NT2/D1 (cell line): ENCODE data around the gene RAB20.

Experiments
- DNase-seq: peaks from one replicate; pipeline ENCODE4 v3.0.0-alpha.2; 2011; ENCODE audit warnings: low read depth, low spot score
- H3K27me3 ChIP-seq: 2 replicates; pipeline ENCODE4 v1.6.0; 2011; ENCODE audit warnings: mild to moderate bottlenecking; ENCODE audit not compliant: insufficient read length, insufficient read depth
- H3K36me3 ChIP-seq: 2 replicates; pipeline ENCODE4 v1.6.1; 2011; ENCODE audit warnings: mild to moderate bottlenecking, low read length, mixed read lengths; ENCODE audit not compliant: insufficient read depth, insufficient read length
- H3K4me1 ChIP-seq: 2 replicates; pipeline ENCODE4 v1.5.1; 2011; ENCODE audit not compliant: insufficient read depth, insufficient read length
- H3K4me3 ChIP-seq: 2 replicates; pipeline ENCODE4 v1.5.1; 2011; ENCODE audit warnings: low read depth; ENCODE audit not compliant: insufficient read length
- H3K9ac ChIP-seq: 2 replicates; pipeline ENCODE4 v1.6.0; 2011; ENCODE audit warnings: low read depth; ENCODE audit not compliant: insufficient read length
- H3K9me3 ChIP-seq: 2 replicates; pipeline ENCODE4 v1.5.1; 2011; ENCODE audit warnings: mild to moderate bottlenecking, low read length; ENCODE audit not compliant: insufficient read depth
- SUZ12 ChIP-seq: IDR thresholded peaks from 2 replicates; pipeline ENCODE4 v1.6.1; 2011; ENCODE audit not compliant: insufficient read length, insufficient read depth; ENCODE audit errors: extremely low read depth
- YY1 ChIP-seq: IDR thresholded peaks from 2 replicates; pipeline ENCODE4 v1.6.1; 2011; ENCODE audit not compliant: insufficient read length, insufficient read depth
- ZNF274 ChIP-seq: IDR thresholded peaks from 2 replicates; pipeline ENCODE4 v1.6.1; 2011; ENCODE audit warnings: mild to moderate bottlenecking, low read depth, low read length

RAB20 gene

GRCh38 chr13:110559429-110559943 lies 2.0 kb downstream of the RAB20 start:
- TF ChIP-seq SUZ12 (no peak), YY1 (no peak), ZNF274 (no peak)
- peaks cover 5% of the 10 kb centered on the region for H3K4me1 ChIP-seq
- no peaks in the 10 kb centered on the region for H3K9me3 ChIP-seq
- peak overlapping the region; percentile 33 for H3K9ac ChIP-seq
- peaks cover 42% of the 10 kb centered on the region for H3K36me3 ChIP-seq
- no peak overlapping the region for H3K4me3 ChIP-seq
- DNase-seq = no peak
- peaks cover 10% of the 10 kb centered on the region for H3K27me3 ChIP-seq

DNA sequence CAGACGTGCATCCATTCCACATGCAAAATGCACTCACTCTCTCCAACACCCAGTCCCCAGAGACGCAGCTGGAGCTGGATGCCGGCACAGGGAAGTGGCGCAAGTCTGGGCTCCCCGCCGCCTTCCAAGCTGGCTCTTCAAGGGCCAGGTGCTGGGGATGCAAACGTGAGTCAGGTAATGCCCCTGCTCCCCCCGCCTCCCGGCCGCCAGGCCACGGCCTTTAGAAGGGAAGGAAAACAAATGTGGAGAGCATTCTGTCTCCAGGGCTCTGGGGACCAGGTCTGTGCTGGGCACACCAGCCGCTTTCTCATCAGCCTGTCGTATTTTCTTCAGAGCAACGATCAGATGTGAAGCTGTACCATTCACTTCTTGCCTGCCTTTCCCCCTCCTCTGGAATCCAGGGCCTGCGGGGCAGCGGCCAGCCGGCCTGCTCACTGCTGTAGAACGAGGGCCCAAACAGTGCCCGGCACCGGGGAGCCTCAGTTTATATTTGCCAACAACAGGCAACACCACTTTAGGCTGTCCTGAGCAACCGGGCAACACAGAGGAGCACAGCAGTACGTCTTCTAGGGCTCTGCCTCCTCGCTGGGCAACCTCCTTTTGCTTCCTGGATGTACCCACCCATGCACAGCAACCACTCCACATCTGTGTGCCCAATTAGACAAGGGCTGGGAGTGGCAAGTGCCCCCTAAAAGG lies 3.8 kb downstream of the RAB20 start:
- peaks cover 10% of the 10 kb centered on the region for H3K27me3 ChIP-seq
- H3K4me1 ChIP-seq = peaks cover 5% of the 10 kb centered on the region
- no peak overlapping the region for H3K4me3 ChIP-seq
- no peaks in the 10 kb centered on the region for H3K9me3 ChIP-seq
- H3K36me3 ChIP-seq = peaks cover 44% of the 10 kb centered on the region
- TF ChIP-seq ZNF274 (no peak), YY1 (no peak), SUZ12 (no peak)
- H3K9ac ChIP-seq = no peak overlapping the region
- DNase-seq = no peak

DNA sequence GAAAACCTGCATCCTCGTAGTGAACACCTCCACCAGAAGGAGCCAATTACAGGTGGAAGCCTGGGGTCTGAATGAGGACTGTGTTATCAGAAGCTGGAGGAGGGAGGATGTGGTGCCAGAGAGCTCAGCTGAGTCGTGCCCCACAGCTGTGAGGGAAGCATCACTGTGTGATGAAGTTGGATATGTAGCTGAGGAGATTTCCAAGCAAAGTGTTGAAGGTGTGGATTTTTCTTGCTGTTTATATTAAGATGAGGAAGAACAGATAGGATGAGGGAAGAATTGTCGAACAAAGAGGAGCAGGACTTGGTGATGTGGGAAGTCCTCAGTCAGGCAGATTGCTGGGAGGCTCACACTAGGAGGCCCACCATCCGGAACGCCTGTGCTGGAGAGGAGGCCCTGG lies 4.4 kb downstream of the RAB20 start:
- Histone ChIP-seq H3K9ac (no peak overlapping the region), H3K4me3 (no peak overlapping the region), H3K36me3 (peaks cover 44% of the 10 kb centered on the region), H3K9me3 (no peaks in the 10 kb centered on the region), H3K27me3 (peaks cover 10% of the 10 kb centered on the region), H3K4me1 (peaks cover 5% of the 10 kb centered on the region)
- TF ChIP-seq SUZ12 (no peak), ZNF274 (no peak), YY1 (no peak)
- DNase-seq = no peak

- DNase-seq = no peak
- Histone ChIP-seq H3K4me3 (no peak overlapping the region), H3K27me3 (peaks cover 10% of the 10 kb centered on the region), H3K36me3 (peaks cover 44% of the 10 kb centered on the region), H3K4me1 (peaks cover 5% of the 10 kb centered on the region), H3K9ac (no peak overlapping the region), H3K9me3 (no peaks in the 10 kb centered on the region)
- TF ChIP-seq SUZ12 = no peak
- no peak for TF ChIP-seq YY1
- no peak for TF ChIP-seq ZNF274
Observed at GRCh38 chr13:110556224-110556606, 5.3 kb downstream of the RAB20 start.

- no peak overlapping the region for H3K9ac ChIP-seq
- peaks cover 6% of the 10 kb centered on the region for H3K27me3 ChIP-seq
- H3K9me3 ChIP-seq = no peaks in the 10 kb centered on the region
- no peak for DNase-seq
- TF ChIP-seq YY1 (no peak), SUZ12 (no peak), ZNF274 (no peak)
- peaks cover 5% of the 10 kb centered on the region for H3K4me1 ChIP-seq
- no peak overlapping the region for H3K4me3 ChIP-seq
- H3K36me3 ChIP-seq = peaks cover 44% of the 10 kb centered on the region
Observed at GRCh38 chr13:110555601-110556223, 5.8 kb downstream of the RAB20 start.

- TF ChIP-seq ZNF274 (no peak), SUZ12 (no peak), YY1 (no peak)
- H3K4me1 ChIP-seq = peaks cover 4% of the 10 kb centered on the region
Observed at GRCh38 chr13:110554946-110555345, 6.6 kb downstream of the RAB20 start.

DNA sequence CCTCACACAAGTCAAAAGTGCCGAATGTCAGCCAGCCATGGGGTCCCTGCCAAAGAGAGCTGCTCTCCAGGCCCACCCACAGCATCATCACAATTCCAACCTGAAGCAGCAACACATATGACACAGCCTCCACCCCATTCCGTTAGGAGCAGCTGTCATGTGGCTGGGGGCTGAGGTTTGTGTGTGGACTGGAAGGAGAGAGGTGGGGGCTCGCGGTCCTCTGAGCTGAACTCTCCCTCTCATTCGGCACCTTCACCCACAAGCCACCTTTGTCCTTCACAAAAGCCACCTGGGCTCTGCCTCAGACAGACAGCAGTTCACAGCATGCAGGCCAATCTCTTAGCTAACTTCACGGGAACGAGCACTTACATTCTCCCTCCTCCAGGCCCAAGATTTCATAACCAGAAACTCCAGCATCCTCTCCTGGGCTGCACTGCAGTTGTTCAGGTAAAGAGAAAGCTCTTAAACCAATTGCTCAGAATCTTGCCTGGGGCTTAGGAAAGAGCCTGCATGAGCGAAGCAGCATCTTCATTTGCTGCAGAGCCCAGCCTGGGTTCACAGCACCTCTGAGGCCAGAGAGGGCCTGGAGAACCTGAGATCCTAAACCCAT lies 7.2 kb downstream of the RAB20 start:
- H3K27me3 ChIP-seq = no peaks in the 10 kb centered on the region
- H3K9ac ChIP-seq = no peak overlapping the region
- peaks cover 3% of the 10 kb centered on the region for H3K4me1 ChIP-seq
- peaks cover 37% of the 10 kb centered on the region for H3K36me3 ChIP-seq
- no peak for DNase-seq
- TF ChIP-seq SUZ12 (no peak), YY1 (no peak)
- no peaks in the 10 kb centered on the region for H3K9me3 ChIP-seq
- H3K4me3 ChIP-seq = no peak overlapping the region

More at GRCh38 chr13:110554946-110555345, 6.6 kb downstream of the RAB20 start:
- no peak overlapping the region for H3K4me3 ChIP-seq
- no peaks in the 10 kb centered on the region for H3K9me3 ChIP-seq
- no peaks in the 10 kb centered on the region for H3K27me3 ChIP-seq
- peaks cover 43% of the 10 kb centered on the region for H3K36me3 ChIP-seq
- no peak overlapping the region for H3K9ac ChIP-seq
- DNase-seq = no peak
